Glomerular visceral epithelial cell (primary cell): ENCODE results near the gene CLK3.
A peak's percentile ranks its signal among the peaks of the same experiment; 100 is the strongest.

ENCODE experiments used
- DNase-seq: peaks from one replicate; pipeline ENCODE4 v3.0.0-alpha.2; 2016; ENCODE audit errors: extremely low spot score

The CLK3 gene

GRCh38 chr15:74603026-74603788, 12.4 kb upstream of the CLK3 start:
- no peak for DNase-seq

- no peak for DNase-seq
Observed at GRCh38 chr15:74603789-74604705, 11.6 kb upstream of the CLK3 start.

- no peak for DNase-seq
Observed at GRCh38 chr15:74604983-74605794, 10.4 kb upstream of the CLK3 start.

GRCh38 chr15:74605795-74606150, 9.9 kb upstream of the CLK3 start:
- DNase-seq, result no peak

- DNase-seq, result no peak
Observed at GRCh38 chr15:74608786-74609185, 6.8 kb upstream of the CLK3 start.

- no peak for DNase-seq
Observed at GRCh38 chr15:74609938-74610301, 5.7 kb upstream of the CLK3 start.

GRCh38 chr15:74610302-74610951, 5.2 kb upstream of the CLK3 start:
- no peak for DNase-seq

- no peak for DNase-seq
Observed at GRCh38 chr15:74611341-74611740, 4.3 kb upstream of the CLK3 start.

- no peak for DNase-seq
Observed at GRCh38 chr15:74611834-74612233, 3.8 kb upstream of the CLK3 start.

- DNase-seq, result no peak
Observed at GRCh38 chr15:74612677-74613076, 3.0 kb upstream of the CLK3 start.

- DNase-seq, result no peak
Observed at GRCh38 chr15:74613089-74613952, 2.3 kb upstream of the CLK3 start.

- DNase-seq, result no peak
Observed at GRCh38 chr15:74613953-74614743, 1.5 kb upstream of the CLK3 start.

- peak; percentile 76 for DNase-seq
Observed at GRCh38 chr15:74614744-74615507, 710 bp upstream of the CLK3 start.

- DNase-seq, result peak; percentile 84
Observed at GRCh38 chr15:74616366-74616939, 817 bp downstream of the CLK3 start.

- DNase-seq, result no peak
Observed at GRCh38 chr15:74616996-74617395, 1.4 kb downstream of the CLK3 start.

GRCh38 chr15:74618841-74619596, 3.4 kb downstream of the CLK3 start:
- no peak for DNase-seq

GRCh38 chr15:74619916-74620635, 4.4 kb downstream of the CLK3 start:
- DNase-seq, result no peak
